GM10248 (cell line): Measurements from ENCODE around the gene NUAK2.

ENCODE experiments used
- CTCF ChIA-PET: fragments of 300-600 bp; sonication (Branson Sonifier 250); formaldehyde crosslinking; extraction: SDS; loops from one replicate; lab custom pipeline; 2021; ENCODE audit warnings: antibody characterized with exemption; lab: Yijun Ruan, JAX
- POLR2A ChIA-PET: fragments of 350-650 bp; sonication (Branson Sonifier 250); formaldehyde crosslinking; extraction: SDS; loops from one replicate; lab custom pipeline; 2020; ENCODE audit warnings: antibody characterized with exemption; lab: Yijun Ruan, JAX
- DNase-seq: peaks from one replicate; pipeline ENCODE4 v3.0.0; 2012; ENCODE audit errors: extremely low spot score
- CTCF ChIP-seq: IDR thresholded peaks from 2 replicates; pipeline ENCODE4 v1.5.1; 2012; ENCODE audit warnings: mild to moderate bottlenecking, low read depth; ENCODE audit errors: extremely low read depth, missing control alignments, control extremely low read depth

NUAK2 gene

GRCh38 chr1:205306929-205307566 lies 14.5 kb downstream of the NUAK2 start:
- ChIA-PET POLR2A (no interaction called here), CTCF (interaction anchor here (1.2 to 41.3 kb wide), 3 partner anchors 14 to 37 kb away, joined by 4 to 1591 read pairs (median 4); no protein-coding TSS in a partner anchor)
- no peak for DNase-seq
- no peak for TF ChIP-seq CTCF

DNA sequence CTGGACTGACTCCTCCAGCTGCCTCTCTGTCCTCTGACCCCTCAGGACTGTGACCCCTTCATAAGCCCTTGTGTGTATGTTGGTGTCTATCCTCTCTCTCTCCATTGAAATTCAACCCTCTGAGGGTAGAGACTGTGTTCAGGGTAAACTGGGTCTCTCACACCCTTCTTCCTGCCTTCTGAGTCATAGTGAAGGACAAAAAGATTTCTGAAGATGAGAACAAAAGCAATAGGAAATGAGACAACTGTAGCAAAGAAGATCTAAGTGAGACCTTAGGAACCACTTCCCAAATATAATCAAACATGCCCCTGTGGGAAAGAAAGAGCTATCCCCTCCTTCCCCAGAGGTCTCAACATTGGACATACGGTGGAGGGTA lies 16.9 kb downstream of the NUAK2 start:
- CTCF ChIA-PET, result interaction anchor here (2.4 to 41.3 kb wide), 5 partner anchors 11 to 35 kb away, joined by 7 to 1591 read pairs (median 13); partner anchors contain the start of gene NUAK2
- TF ChIP-seq CTCF, result no peak
- no peak for DNase-seq
- POLR2A ChIA-PET, result no interaction called here

DNA sequence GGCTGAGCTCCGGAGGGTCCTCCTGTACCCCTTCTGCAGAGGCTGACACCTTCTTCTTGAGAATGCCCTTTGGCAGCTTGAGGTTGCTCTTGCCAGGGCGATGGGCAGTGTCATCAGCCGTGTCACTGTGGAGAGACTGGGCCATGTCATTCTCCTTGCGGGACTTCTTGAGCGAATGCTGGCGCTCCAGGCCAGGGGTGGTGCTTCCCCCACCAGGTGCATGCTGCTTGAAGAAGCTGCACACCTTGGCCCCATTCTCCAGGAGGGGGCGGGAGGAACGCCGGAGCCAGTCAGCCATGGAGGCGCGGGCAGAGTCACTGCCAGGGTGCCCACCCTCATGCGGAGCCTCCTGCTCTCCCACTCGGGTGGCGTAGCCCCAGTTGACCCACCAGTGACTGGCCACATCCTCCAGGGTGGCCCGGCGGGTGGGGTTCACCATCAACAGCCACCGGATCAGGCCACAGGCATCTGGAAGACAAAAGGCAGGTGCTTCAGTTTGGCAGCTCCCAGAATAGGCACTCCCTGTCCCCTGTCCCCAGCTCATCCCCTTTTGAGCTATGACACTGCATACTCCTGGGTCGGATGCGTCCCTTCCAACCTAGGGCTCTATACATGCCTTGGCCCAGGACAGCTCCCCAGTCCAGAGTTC lies 17.4 kb downstream of the NUAK2 start:
- DNase-seq, result no peak
- TF ChIP-seq CTCF, result no peak
- POLR2A ChIA-PET, result no interaction called here
- CTCF ChIA-PET, result interaction anchor here (2.4 to 41.3 kb wide), 5 partner anchors 11 to 34 kb away, joined by 7 to 1591 read pairs (median 13); partner anchors contain the start of gene NUAK2

DNA sequence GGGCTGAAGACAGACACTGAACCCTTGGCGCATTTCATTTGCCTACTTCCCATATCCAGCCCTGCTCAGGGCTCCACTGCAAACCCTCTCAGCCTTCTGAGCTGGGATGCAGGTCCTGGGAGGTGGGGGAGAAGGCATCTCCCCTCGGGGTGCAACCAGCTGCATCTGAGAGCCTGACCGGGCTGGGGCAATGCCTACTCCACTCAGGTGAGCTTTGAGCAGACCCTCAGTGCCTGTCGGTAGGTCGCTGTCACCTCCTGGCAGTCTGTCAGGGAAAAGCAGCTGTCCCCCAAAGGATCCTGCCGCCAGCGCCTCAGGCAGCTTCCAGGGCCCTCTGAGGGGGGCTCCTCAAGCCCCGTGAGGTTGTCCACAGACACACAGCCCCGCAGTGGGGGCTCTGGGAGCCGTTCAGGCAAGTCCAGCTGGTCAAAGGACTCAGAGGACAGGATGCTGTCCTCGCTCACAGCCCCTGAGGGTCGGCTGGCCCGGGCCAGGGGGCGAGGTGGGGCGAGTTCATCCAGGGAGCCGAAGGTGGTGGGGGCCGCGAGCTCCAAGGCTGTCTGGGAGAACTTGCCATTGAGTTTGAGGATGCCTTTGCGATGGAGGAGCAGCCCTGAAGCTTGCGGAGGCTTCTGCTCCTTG lies 18.2 kb downstream of the NUAK2 start:
- POLR2A ChIA-PET, result no interaction called here
- TF ChIP-seq CTCF, result no peak
- no peak for DNase-seq
- CTCF ChIA-PET, result interaction anchor here (2.4 to 41.3 kb wide), 4 partner anchors 10 to 33 kb away, joined by 13 to 1591 read pairs (median 14); partner anchors contain the start of gene NUAK2

GRCh38 chr1:205301842-205302588 lies 19.5 kb downstream of the NUAK2 start:
- ChIA-PET POLR2A (no interaction called here), CTCF (interaction anchor here (2.0 to 41.3 kb wide), 3 partner anchors 15 to 32 kb away, joined by 5 to 1591 read pairs (median 23); no protein-coding TSS in a partner anchor)
- DNase-seq, result no peak
- TF ChIP-seq CTCF, result no peak

- CTCF ChIA-PET, result interaction anchor here (2.0 to 41.3 kb wide), 3 partner anchors 16 to 31 kb away, joined by 5 to 1591 read pairs (median 23); no protein-coding TSS in a partner anchor
- no peak for DNase-seq
- POLR2A ChIA-PET, result interaction anchor here (0.6 kb wide), 1 partner anchor 13 kb away, joined by 3 read pairs; no protein-coding TSS in a partner anchor
- TF ChIP-seq CTCF, result no peak
These were observed 20.2 kb downstream of the NUAK2 start for GRCh38 chr1:205301205-205301821.
